MCF 10A (cell line): ENCODE measurements around the gene RNU7-1. TPM values are rescaled to one million over a fixed set of nuclear protein-coding genes. Genes with fewer than 3 reads are reported as not detected.

Experiments used
- BruUV-seq: library from RNA; stranded (reverse); fragments of 400-500 nt; replicated peaks from 2 replicates; lab custom pipeline; 2021; lab: Mats Ljungman, UMichigan
- CTCF ChIA-PET: fragments of 300-600 bp; sonication (Branson Sonifier 250); formaldehyde crosslinking; extraction: SDS; loops from one replicate; lab custom pipeline; 2021; ENCODE audit warnings: antibody characterized with exemption, inconsistent platforms; lab: Yijun Ruan, JAX
- POLR2A ChIA-PET: fragments of 300-600, 350-650 bp; sonication (Branson Sonifier 250); formaldehyde crosslinking; extraction: SDS; loops from one replicate; lab custom pipeline; 2020; ENCODE audit warnings: antibody characterized with exemption, inconsistent platforms; lab: Yijun Ruan, JAX
- DNase-seq: peaks from one replicate; pipeline ENCODE4 v3.0.0-alpha.2; 2018; ENCODE audit not compliant: unreplicated experiment
- H3K27ac Mint-ChIP-seq: one replicate; pipeline ENCODE4 v1.8.0; 2022; ENCODE audit warnings: mild to moderate bottlenecking, low read depth, mixed read lengths; ENCODE audit not compliant: unreplicated experiment
- H3K27me3 Mint-ChIP-seq: one replicate; pipeline ENCODE4 v1.8.0; 2022; ENCODE audit warnings: mixed read lengths; ENCODE audit not compliant: insufficient read depth, unreplicated experiment
- H3K36me3 Mint-ChIP-seq: one replicate; pipeline ENCODE4 v1.8.0; 2022; ENCODE audit warnings: mild to moderate bottlenecking, moderate library complexity, mixed read lengths; ENCODE audit not compliant: insufficient read depth, unreplicated experiment
- H3K4me1 Mint-ChIP-seq: one replicate; pipeline ENCODE4 v1.8.0; 2022; ENCODE audit warnings: mixed read lengths; ENCODE audit not compliant: insufficient read depth, unreplicated experiment
- H3K4me3 Mint-ChIP-seq: one replicate; pipeline ENCODE4 v1.8.0; 2022; ENCODE audit warnings: mild to moderate bottlenecking, moderate library complexity, mixed read lengths; ENCODE audit not compliant: unreplicated experiment
- H3K9me3 Mint-ChIP-seq: one replicate; pipeline ENCODE4 v1.8.0; 2022; ENCODE audit warnings: mixed read lengths; ENCODE audit not compliant: unreplicated experiment
- CTCF ChIP-seq: fragments of 200-600 bp; IDR thresholded peaks from one replicate; pipeline ENCODE4 v1.8.0; 2022; ENCODE audit warnings: antibody characterized with exemption, mild to moderate bottlenecking; ENCODE audit not compliant: unreplicated experiment
- intact Hi-C: fragments of 100-400 bp; cut with micrococcal nuclease; formaldehyde crosslinking; loops from 2 replicates; pipeline ENCODE4 v1.14.1; 2022
- total RNA-seq: library from RNA; stranded (reverse); gene quantifications from 2 replicates; pipeline ENCODE4 v1.2.3, GENCODE V29; 2022

Gene RNU7-1
- total RNA-seq, 1 experiment from 2014 or later: not detected

DNA sequence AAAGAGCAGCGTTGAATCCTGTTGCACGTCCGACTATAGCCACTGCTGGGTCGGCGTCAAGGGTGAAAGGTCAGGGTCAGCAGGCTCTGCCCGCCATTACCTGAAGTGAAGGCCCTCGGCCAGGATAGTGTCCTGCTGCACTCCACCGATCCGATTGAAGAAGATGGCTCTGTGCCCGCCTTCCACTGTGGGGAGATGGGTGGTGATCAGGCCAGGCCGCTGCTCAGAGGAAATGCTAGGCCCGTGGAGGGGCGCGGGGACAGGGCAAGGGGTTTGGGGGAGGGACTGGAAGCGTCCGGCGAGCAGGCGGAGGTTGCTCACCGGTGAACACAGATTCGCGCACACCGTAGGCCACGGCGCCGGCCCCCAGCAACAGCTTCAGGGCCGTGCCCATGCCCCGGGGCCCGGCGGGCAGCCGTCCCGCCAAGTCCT lies 26.5 kb downstream of the RNU7-1 start:
- CTCF ChIA-PET: interaction anchor here (1.5 to 2.8 kb wide), 2 partner anchors 45 to 143 kb away, joined by 7 to 17 read pairs; no protein-coding TSS in a partner anchor
- intact Hi-C loops: loop anchor here (2.0 to 5.0 kb wide), 2 partner anchors 49 to 122 kb away; partner anchors contain the start of genes C1R and LPCAT3
- Mint-ChIP-seq H3K27ac (peak overlapping the region; percentile 99), H3K36me3 (peaks cover 78% of the 10 kb centered on the region), H3K4me1 (peaks cover 37% of the 10 kb centered on the region), H3K27me3 (no peaks in the 10 kb centered on the region), H3K4me3 (peak overlapping the region; percentile 93), H3K9me3 (no peaks in the 10 kb centered on the region)
- DNase-seq: no peak
- POLR2A ChIA-PET: interaction anchor here (0.7 to 4.5 kb wide), 7 partner anchors 8 to 138 kb away, joined by 3 to 78 read pairs (median 5); partner anchors contain the start of genes C12orf57, C1RL, LPCAT3 and RNU7-1
- BruUV-seq: TSS peak; percentile 29
- no peak for TF ChIP-seq CTCF

DNA sequence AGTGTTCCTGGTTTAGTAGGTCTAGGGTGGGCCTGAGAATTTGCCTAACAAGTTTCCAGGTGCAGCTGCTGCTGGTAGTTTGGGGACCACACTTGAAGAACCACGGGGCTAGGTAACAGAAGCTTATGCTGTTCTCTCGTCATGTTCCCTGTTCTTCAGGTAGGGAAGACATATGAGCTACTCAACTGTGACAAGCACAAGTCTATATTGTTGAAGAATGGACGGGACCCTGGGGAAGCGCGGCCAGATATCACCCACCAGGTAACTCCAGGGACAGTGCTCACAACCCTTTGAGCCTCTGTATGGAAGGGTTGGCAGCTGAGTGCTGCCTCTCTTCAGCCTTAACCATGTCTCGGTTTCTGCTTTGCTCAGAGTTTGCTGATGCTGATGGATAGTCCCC lies 30.6 kb downstream of the RNU7-1 start:
- ChIA-PET CTCF (interaction anchor here (0.7 to 2.6 kb wide), 7 partner anchors 9 to 170 kb away, joined by 3 to 11 read pairs (median 4); partner anchors contain the start of gene LPCAT3), POLR2A (interaction anchor here (1.1 to 3.5 kb wide), 4 partner anchors 24 to 82 kb away, joined by 4 to 23 read pairs (median 6); partner anchors contain the start of genes C12orf57, LPCAT3 and RNU7-1)
- no peak for DNase-seq
- H3K27ac Mint-ChIP-seq: no peak overlapping the region
- no peaks in the 10 kb centered on the region for H3K27me3 Mint-ChIP-seq
- no peak for TF ChIP-seq CTCF
- BruUV-seq: no TSS peak
- H3K4me3 Mint-ChIP-seq: no peak overlapping the region
- H3K9me3 Mint-ChIP-seq: no peaks in the 10 kb centered on the region
- peaks cover 79% of the 10 kb centered on the region for H3K36me3 Mint-ChIP-seq
- intact Hi-C loops: loop anchor here (5.0 kb wide), 1 partner anchor 118 kb away; the partner anchor contains the start of gene C1R
- peaks cover 19% of the 10 kb centered on the region for H3K4me1 Mint-ChIP-seq

DNA sequence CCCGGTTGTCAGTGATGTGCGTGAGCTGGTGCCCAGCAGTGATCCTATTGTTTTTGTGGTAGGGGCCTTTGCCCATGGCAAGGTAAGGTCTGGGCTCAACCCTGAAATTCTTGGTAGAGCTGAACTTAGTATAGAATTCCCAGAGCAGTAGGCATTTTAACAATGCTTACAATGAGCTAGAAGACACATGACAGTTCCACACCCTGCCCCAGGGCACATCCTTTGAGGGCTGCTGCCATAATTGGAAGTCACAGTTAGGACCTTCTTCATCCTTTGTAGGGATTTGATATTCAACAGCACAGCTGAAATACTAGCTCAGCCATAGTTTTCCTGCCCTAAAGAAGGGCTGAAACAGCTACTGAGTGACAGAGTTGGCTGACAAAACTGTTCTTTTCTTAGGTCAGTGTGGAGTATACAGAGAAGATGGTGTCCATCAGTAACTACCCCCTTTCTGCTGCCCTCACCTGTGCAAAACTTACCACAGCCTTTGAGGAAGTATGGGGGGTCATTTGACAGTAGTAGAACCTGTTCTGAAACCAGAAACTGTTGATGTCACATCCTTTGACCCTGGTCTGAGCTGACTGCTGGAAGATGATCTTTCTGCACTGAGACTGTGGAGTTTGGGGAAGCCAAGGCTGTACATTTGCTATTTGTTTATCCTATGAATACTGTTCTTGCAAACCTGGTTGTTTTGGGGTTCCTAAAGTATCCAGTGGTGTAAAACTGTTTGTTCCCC lies 31.8 kb downstream of the RNU7-1 start:
- POLR2A ChIA-PET: interaction anchor here (0.6 to 3.5 kb wide), 10 partner anchors 8 to 68 kb away, joined by 3 to 23 read pairs (median 4); partner anchors contain the start of genes C12orf57, LPCAT3 and RNU7-1
- intact Hi-C loops: no loop called here
- CTCF ChIA-PET: interaction anchor here (0.7 to 2.6 kb wide), 9 partner anchors 11 to 169 kb away, joined by 3 to 11 read pairs (median 4); partner anchors contain the start of gene LPCAT3
- BruUV-seq: no TSS peak
- Mint-ChIP-seq H3K27ac (no peak overlapping the region), H3K4me3 (no peak overlapping the region), H3K9me3 (no peaks in the 10 kb centered on the region), H3K36me3 (peaks cover 83% of the 10 kb centered on the region), H3K27me3 (no peaks in the 10 kb centered on the region), H3K4me1 (peaks cover 16% of the 10 kb centered on the region)
- DNase-seq: no peak
- no peak for TF ChIP-seq CTCF

GRCh38 chr12:6977653-6978052 lies 34.0 kb downstream of the RNU7-1 start:
- Mint-ChIP-seq H3K4me3 (no peak overlapping the region), H3K4me1 (peaks cover 3% of the 10 kb centered on the region), H3K27ac (no peak overlapping the region), H3K9me3 (no peaks in the 10 kb centered on the region), H3K27me3 (no peaks in the 10 kb centered on the region), H3K36me3 (peaks cover 86% of the 10 kb centered on the region)
- DNase-seq: no peak
- POLR2A ChIA-PET: interaction anchor here (0.6 to 2.0 kb wide), 7 partner anchors 13 to 333 kb away, joined by 3 to 8 read pairs (median 3); partner anchors contain the start of genes C12orf57 and RNU7-1
- TF ChIP-seq CTCF: no peak
- CTCF ChIA-PET: interaction anchor here (0.6 to 1.1 kb wide), 3 partner anchors 34 to 135 kb away, joined by 3 to 4 read pairs (median 3); no protein-coding TSS in a partner anchor
- intact Hi-C loops: no loop called here
- BruUV-seq: no TSS peak
